Middle frontal gyrus (tissue), 1 donor: ENCODE results near the gene TMEM139.

ENCODE experiments used
- DNase-seq: peaks from one replicate; pipeline ENCODE4 v3.0.0-alpha.2; 2015; ENCODE audit warnings: low spot score; ENCODE audit errors: extremely low spot score

The TMEM139 gene

GRCh38 chr7:143284591-143285469 is at the start of gene TMEM139:
TMEM139 (plus strand) TSS chr7:143284958; CDS start chr7:143285958, 1,000 bp downstream.
- no peak for DNase-seq

GRCh38 chr7:143235561-143235960 is 49.2 kb upstream of the TMEM139 start:
- DNase-seq = no peak

- no peak for DNase-seq
Measured at GRCh38 chr7:143236408-143236990, 48.3 kb upstream of the TMEM139 start.

- no peak for DNase-seq
Measured at GRCh38 chr7:143237366-143237765, 47.4 kb upstream of the TMEM139 start.

- DNase-seq = no peak
Measured at GRCh38 chr7:143238289-143238980, 46.3 kb upstream of the TMEM139 start.

DNA sequence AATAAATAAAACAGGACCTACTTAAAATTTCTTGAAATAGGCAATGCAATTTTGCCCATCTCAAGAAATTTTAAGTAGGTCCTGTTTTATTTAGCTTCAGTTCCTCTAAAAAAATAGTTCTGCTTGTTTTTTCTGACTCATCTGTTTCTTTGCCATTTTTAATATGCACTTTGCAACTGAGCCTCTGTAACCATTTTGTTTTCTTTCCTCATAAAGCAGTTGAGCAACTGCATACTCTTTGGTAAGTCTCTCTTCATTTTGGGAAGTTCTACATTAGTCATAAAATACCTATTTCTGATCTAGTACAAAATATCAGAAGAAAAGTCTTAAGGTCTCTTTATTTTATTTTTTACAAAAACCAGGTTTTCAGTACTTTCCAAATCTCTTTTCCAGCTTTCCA is 44.9 kb upstream of the TMEM139 start:
- DNase-seq = no peak

- peak; percentile 73 for DNase-seq
Measured at GRCh38 chr7:143240291-143241168, 44.2 kb upstream of the TMEM139 start.

GRCh38 chr7:143242306-143242705 is 42.5 kb upstream of the TMEM139 start:
- no peak for DNase-seq

DNA sequence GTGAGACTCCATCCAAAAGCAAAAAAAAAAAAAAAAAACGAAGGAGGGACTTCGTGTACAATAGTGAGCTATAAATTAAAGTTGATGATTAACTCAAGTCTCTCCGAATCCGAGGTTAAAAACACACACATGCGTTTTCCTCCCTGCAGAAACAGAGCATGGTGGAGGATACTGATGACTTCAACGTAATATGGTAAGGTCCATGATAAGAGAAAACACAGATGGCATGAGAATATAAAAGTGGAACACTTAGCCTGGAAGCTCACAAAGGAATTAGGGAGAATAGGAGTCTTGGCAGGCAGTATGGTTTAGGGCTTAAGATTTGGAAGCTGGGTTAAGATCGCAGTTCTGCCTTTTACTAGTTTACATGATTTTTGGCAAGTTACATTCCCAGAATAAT is 41.6 kb upstream of the TMEM139 start:
- no peak for DNase-seq

DNA sequence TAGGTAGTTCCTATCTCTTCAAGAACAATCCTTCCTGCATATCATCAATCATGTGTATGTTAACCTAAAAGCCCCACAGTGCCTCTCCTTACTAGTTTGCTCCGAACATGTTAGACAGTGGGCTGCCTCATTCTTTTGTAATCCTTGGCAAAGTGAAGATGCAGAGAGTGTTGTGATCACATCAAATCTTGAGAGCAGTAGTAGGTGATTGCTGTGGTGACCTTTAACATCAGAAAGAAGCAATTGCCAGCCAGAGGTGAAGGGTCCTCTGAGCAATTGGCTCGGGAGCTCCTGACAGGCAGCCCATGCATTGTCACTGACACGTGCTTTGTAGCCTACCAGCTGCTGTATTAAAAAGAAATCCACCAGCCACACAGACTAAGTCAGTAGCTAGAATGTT is 41.1 kb upstream of the TMEM139 start:
- DNase-seq = no peak

DNA sequence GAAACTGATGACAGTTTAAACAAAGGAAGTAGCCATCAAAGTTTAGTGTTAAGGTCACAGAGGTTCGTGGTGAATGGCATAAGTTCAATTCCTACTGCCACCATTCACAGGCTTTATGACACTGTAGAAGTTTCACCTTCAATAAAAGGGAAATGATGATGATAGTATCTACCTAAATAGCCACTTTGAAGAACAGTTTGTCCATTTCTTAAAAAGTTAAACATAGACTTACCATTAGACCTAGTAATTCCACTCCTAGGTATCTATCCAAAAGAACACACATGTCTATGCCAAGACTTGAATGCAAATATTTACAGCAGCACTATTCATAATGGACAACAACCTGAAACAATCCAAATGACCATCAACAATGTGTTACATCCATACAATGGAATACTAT is 40.4 kb upstream of the TMEM139 start:
- no peak for DNase-seq

GRCh38 chr7:143245123-143245522 is 39.6 kb upstream of the TMEM139 start:
- DNase-seq = no peak

DNA sequence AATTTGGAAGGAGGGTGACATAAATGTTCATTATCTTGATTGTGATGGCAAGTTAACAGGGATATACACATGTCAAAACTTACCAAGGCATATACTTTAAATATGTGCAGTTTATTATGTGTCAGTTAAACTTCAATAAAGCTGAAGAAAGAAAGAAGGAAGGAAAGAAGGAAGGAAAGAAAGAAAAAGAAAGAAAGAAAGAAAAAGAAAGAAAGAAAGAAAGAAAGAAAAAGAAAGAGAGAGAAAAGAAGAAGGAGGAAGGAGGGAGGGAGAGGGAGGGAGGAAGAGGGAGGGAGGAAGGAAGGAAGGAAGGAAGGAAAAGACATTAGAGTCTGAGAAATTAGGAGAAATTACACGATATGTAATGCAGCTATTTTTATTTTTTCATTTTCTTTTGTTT is 37.4 kb upstream of the TMEM139 start:
- no peak for DNase-seq

GRCh38 chr7:143248761-143249354 is 35.9 kb upstream of the TMEM139 start:
- DNase-seq = no peak

DNA sequence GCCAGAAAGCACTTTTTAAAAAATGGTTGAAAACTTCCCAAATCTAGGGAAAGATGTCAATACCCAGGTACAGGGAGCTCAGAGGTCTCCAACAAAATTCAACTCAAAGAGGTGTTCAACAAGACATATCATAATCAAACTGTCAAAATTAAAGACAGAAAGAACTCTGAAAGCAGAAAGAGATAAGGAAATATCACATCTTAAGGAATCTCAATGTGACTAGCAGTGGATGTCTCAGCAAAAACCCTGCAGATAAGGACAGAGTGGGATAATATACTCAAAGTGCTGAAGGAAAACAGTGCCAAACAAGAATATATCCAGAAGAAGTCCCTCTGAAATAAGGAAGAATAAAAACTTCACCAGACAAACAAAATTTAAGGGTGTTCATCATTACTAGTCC is 34.6 kb upstream of the TMEM139 start:
- DNase-seq = no peak

GRCh38 chr7:143250822-143251221 is 33.9 kb upstream of the TMEM139 start:
- DNase-seq = no peak

DNA sequence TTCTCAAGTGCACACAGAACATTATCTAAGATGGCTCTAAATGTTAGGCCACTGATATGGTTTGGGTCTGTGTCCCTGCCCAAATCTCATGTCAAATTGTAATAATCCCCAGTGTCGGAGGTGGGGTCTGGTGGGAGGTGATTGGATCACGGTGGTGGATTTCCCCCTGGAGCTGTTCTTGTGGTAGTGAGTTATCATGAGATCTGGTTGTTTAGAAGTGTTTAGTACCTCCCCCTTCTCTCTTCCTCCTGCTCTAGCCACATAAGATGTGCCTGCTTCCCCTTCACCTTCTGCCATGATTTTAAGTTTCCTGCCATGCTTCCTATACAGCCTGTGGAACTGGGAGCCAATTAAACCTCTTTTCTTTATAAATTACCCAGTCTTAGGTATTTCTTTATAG is 32.8 kb upstream of the TMEM139 start:
- no peak for DNase-seq

DNA sequence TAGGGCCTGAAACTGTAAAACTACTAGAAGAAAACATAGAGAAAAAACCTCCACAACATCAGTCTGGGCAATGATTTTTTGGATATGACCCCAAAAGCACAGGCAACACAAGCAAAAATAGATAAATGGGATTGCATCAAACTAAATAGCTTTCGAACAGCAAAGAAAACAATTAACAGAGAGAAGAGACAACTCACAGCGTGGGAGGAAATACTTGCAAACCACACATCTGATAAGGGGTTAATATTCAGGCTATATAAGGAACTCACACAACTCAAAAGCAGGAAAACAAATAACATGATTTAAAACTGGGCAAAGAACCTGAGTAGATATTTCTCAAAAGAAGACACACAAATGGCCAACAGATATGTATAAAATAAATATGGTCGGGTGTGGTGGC is 29.2 kb upstream of the TMEM139 start:
- DNase-seq = no peak

DNA sequence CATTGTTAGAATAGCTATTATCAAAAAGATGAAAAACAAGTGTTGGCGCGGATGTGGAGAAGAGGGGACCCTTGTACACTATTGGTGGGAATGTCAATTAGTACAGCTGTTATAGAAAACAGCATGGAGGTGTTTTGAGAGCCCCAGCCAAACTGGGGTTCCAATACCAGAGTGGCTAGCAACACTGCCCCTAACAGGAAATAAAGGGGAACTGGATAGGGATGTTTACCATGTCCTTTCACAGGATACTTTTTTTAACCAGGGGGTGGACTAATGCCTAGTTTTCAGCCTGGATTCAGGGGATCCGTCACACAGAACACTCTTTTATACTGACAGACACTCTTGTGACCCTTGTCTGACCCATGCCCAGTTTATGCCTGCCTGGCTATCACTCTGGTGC is 28.4 kb upstream of the TMEM139 start:
- no peak for DNase-seq

DNA sequence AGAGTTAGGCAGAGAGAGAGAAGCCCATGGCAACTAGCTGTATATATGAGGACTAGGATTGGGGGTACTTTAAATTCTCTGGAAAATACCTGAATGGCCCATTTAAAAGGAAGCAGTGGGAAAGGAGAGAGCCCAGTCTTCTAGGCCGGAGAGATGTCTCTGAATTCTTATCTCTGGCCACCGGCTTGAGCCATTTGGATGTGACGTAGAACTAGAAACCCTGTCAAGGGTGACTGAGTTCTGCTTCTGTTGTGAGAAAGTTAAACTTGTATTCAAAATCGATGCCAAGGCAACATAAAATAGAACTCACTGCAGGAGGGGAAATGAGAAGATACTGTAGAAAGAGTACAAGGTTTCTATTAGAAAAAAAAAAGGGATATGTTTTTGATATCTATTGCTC is 27.8 kb upstream of the TMEM139 start:
- DNase-seq = no peak

- no peak for DNase-seq
Measured at GRCh38 chr7:143257501-143257900, 27.3 kb upstream of the TMEM139 start.
